Liver (tissue), 9 donors: ENCODE data around the gene FARP1. TPM values are rescaled to one million over a fixed set of nuclear protein-coding genes. Genes with fewer than 3 reads are reported as not detected.

ENCODE experiments used
- DNase-seq: peaks from one replicate; pipeline ENCODE4 v3.0.0-alpha.2; 2017; ENCODE audit warnings: low spot score
- H3K27ac ChIP-seq, 2 donors: one replicate each; pipeline ENCODE4 v1.7.0; 2013; ENCODE audit warnings: inconsistent platforms in 2 of 2, low read length in 2 of 2, control low read depth in 1 of 2, low read depth in 1 of 2, mild to moderate bottlenecking in 1 of 2
- H3K27me3 ChIP-seq, 4 donors: one replicate each; pipeline versions ENCODE4 v1.6.1 to v1.7.0; 2013; ENCODE audit warnings: low read length in 3 of 4, inconsistent platforms in 1 of 4, mild to moderate bottlenecking in 1 of 4, moderate library complexity in 1 of 4; ENCODE audit not compliant: control insufficient read depth in 4 of 4, insufficient read depth in 4 of 4
- H3K36me3 ChIP-seq, 4 donors: one replicate each; pipeline versions ENCODE4 v1.6.1 to v1.7.0; 2013; ENCODE audit warnings: low read length in 3 of 4, mild to moderate bottlenecking in 3 of 4, low read depth in 1 of 4, moderate library complexity in 1 of 4; ENCODE audit not compliant: control insufficient read depth in 4 of 4, insufficient read depth in 3 of 4
- H3K4me1 ChIP-seq, 4 donors: one replicate each; pipeline versions ENCODE4 v1.6.1 to v1.7.0; 2013; ENCODE audit warnings: low read length in 3 of 4, mild to moderate bottlenecking in 3 of 4, moderate library complexity in 1 of 4; ENCODE audit not compliant: control insufficient read depth in 4 of 4, insufficient read depth in 4 of 4
- H3K4me3 ChIP-seq, 3 donors: one replicate each; pipeline versions ENCODE4 v1.6.1 to v1.7.0; 2013; ENCODE audit warnings: low read length in 3 of 3, control low read depth in 1 of 3, low read depth in 1 of 3, mild to moderate bottlenecking in 1 of 3
- H3K9ac ChIP-seq, 2 donors: one replicate each; pipeline ENCODE4 v1.7.0; 2013; ENCODE audit warnings: low read length in 2 of 2, mild to moderate bottlenecking in 2 of 2, moderate library complexity in 2 of 2, control low read depth in 1 of 2, low read depth in 1 of 2
- H3K9me3 ChIP-seq, 4 donors: one replicate each; pipeline versions ENCODE4 v1.6.1 to v1.7.0; 2013; ENCODE audit warnings: low read length in 3 of 4; ENCODE audit not compliant: control insufficient read depth in 4 of 4
- EGR1 ChIP-seq, 2 donors: IDR thresholded peaks; 2 replicates each; pipeline ENCODE4 v1.6.1; 2016 to 2018; ENCODE audit warnings: antibody characterized with exemption in 2 of 2, low read depth in 2 of 2
- FOXA1 ChIP-seq: IDR thresholded peaks from 2 replicates; pipeline ENCODE4 v1.6.1; 2016; ENCODE audit warnings: antibody characterized with exemption
- FOXA2 ChIP-seq: IDR thresholded peaks from 2 replicates; pipeline ENCODE4 v1.6.1; 2016; ENCODE audit warnings: antibody characterized with exemption
- GABPA ChIP-seq, 2 donors: IDR thresholded peaks in 1 of 2; conservative IDR thresholded peaks in 1 of 2; 2 replicates each; pipeline ENCODE4 v1.6.1; 2016; ENCODE audit warnings: antibody characterized with exemption in 2 of 2, mild to moderate bottlenecking in 1 of 2, moderate library complexity in 1 of 2
- HNF4A ChIP-seq, 2 donors: conservative IDR thresholded peaks; 2 replicates each; pipeline ENCODE4 v1.6.1; 2016; ENCODE audit warnings: antibody characterized with exemption in 2 of 2, mild to moderate bottlenecking in 2 of 2
- HNF4G ChIP-seq: IDR thresholded peaks from 2 replicates; pipeline ENCODE4 v1.6.1; 2016; ENCODE audit warnings: antibody characterized with exemption
- NR2F2 ChIP-seq: IDR thresholded peaks from 2 replicates; pipeline ENCODE4 v1.6.1; 2016; ENCODE audit warnings: antibody characterized with exemption
- RAD21 ChIP-seq, 2 donors: IDR thresholded peaks; 2 replicates each; pipeline ENCODE4 v1.6.1; 2016; ENCODE audit warnings: antibody characterized with exemption in 2 of 2, mild to moderate bottlenecking in 2 of 2
- RXRA ChIP-seq, 2 donors: IDR thresholded peaks; 2 replicates each; pipeline ENCODE4 v1.6.1; 2017 to 2018; ENCODE audit warnings: antibody characterized with exemption in 2 of 2, mild to moderate bottlenecking in 1 of 2
- TAF1 ChIP-seq: conservative IDR thresholded peaks from 2 replicates; pipeline ENCODE4 v1.6.1; 2016; ENCODE audit warnings: antibody characterized with exemption, mild to moderate bottlenecking
- YY1 ChIP-seq: IDR thresholded peaks from 2 replicates; pipeline ENCODE4 v1.6.1; 2016; ENCODE audit warnings: antibody characterized with exemption, mild to moderate bottlenecking
- WGBS: extraction: QIAGEN DNeasy Blood & Tissue Kit; methylation state at CpG from one replicate; pipeline ENCODE4 v1.1.7; 2013; 5-methylcytosine and 5-hydroxymethylcytosine counted together
- polyA plus RNA-seq, 2 donors: library from polyadenylated mRNA; stranded (reverse) in 1 of 2; unstranded in 1 of 2; fragments of 200-250 nt in 1 of 2; fragments of >200 nt in 1 of 2; fragmentation: Nextera tagmentation in 1 of 2; extraction: Ambion mirVana in 1 of 2; gene quantifications; one replicate each; pipeline versions ENCODE4 v1.2.1 to v1.2.3, GENCODE V29; 2013 to 2015
- total RNA-seq, 2 donors: library from RNA; depleted of rRNA; stranded (reverse); fragments of >200 nt; gene quantifications; one replicate each; pipeline ENCODE4 v1.2.3, GENCODE V29; 2014
- TF ChIP-seq, protein P1 (sequence below): IDR thresholded peaks from 2 replicates; pipeline ENCODE4 v1.6.1; 2016; ENCODE audit warnings: antibody characterized with exemption
- TF ChIP-seq, protein P2 (sequence below): IDR thresholded peaks from 2 replicates; pipeline ENCODE4 v1.6.1; 2016; ENCODE audit warnings: antibody characterized with exemption, mild to moderate bottlenecking
- TF ChIP-seq, protein P3 (sequence below): fragments of 150-350 bp; IDR thresholded peaks from 2 replicates; pipeline ENCODE4 v1.5.1; 2017; ENCODE audit warnings: improper control_type of control experiment, low read depth, low read length; ENCODE audit not compliant: missing input control
- TF ChIP-seq, protein P4 (sequence below): IDR thresholded peaks from 2 replicates; pipeline ENCODE4 v1.6.1; 2016; ENCODE audit warnings: antibody characterized with exemption
- TF ChIP-seq, protein P5 (sequence below): IDR thresholded peaks from 2 replicates; pipeline ENCODE4 v1.6.1; 2016; ENCODE audit warnings: antibody characterized with exemption
- donor health status: healthy.
- donor health status: healthy.
- donor health status: healthy.
- donor health status: healthy.
- donor health status: healthy.

Gene FARP1
- total and polyA plus RNA-seq, 4 donors: 28.4 to 62.6 (median 39.8) TPM

DNA sequence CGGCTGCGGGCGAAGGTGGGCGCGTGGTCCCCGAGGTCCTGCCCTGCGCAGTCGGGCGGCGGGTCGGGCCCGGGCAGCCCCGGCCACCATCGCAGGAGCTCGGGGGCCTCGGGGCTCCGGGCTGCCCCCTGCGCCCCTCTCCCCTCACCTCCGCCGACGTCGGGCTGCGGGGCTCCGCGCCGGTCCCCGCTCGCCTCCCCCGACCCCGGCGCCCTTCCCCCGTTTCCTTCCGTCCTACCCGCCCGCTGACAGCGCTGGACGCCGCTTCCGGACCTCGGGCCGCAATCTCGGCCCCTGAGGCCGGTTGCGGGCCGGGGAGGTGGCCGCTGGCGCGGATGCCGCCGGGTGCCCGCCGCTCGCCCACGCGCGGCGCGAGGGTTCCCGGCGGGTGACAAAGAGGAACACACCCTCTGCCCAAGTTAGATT is 720 bp downstream of the FARP1 start:
- TF ChIP-seq TAF1: no peak
- peak in 1 of 2 donors; percentile 1 for TF ChIP-seq RAD21 (IDR thresholded peaks at IDR 0.05)
- no peak for TF ChIP-seq RXRA (IDR thresholded peaks at IDR 0.05)
- no peak for TF ChIP-seq FOXA1
- TF ChIP-seq, protein P1, sequence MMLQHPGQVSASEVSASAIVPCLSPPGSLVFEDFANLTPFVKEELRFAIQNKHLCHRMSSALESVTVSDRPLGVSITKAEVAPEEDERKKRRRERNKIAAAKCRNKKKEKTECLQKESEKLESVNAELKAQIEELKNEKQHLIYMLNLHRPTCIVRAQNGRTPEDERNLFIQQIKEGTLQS: no peak
- no peak for TF ChIP-seq HNF4A (conservative IDR thresholded peaks at IDR 0.05)
- Histone ChIP-seq H3K4me3 (peak overlapping the region; percentile 71 to 95 (median 74)), H3K4me1 (peaks cover 1 to 29% (median 21%) of the 10 kb centered on the region in 4 donors), H3K36me3 (peaks cover 0 to under 1% (median 0%) of the 10 kb centered on the region in 4 donors), H3K27ac (peak overlapping the region; percentile 46 to 67), H3K9me3 (no peaks in the 10 kb centered on the region), H3K27me3 (no peaks in the 10 kb centered on the region), H3K9ac (peak overlapping the region; percentile 17 to 83)
- DNase-seq: no peak
- WGBS: under 1% methylated on average over 60 of the region's 60 CpGs

DNA sequence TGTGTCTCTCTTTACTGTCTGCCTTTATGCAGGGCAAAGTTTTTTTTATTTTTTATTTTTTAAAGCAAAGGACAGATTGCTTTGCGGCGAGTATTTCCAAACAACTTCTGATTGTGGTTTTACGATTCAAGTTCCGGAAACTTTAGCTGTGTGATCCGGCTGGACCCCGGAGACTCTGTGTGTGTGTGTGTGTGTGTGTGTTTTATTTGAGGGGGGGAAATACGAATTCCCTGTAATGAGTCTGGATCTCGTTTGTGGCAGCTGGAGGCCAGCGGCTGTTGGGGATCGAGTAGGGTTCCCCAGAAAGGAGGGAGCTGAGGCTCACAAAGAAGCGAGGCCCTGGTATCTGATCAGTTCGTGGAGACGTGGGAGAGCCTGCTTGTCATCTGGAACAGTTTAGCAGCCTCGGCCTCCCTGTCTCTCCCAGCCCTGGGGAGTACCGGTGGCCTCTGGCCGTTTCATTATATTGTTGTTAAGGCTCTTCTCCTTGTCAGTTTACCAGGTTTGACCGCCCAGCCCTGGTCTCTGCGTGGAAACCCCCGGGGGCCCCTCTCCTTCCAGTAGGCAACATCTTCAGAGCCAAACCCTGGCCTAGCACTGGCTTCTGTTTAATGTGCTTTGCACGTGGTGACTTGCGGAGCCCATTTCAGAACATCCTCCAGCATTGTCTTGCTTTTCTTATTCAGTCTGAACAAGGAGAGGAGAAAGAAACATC is 1.3 kb downstream of the FARP1 start:
- DNase-seq: no peak
- Histone ChIP-seq H3K36me3 (peaks cover 0 to 3% (median 0%) of the 10 kb centered on the region in 4 donors), H3K27ac (peak overlapping the region; percentile 49 to 67), H3K9ac (peak overlapping the region; percentile 17 to 83), H3K27me3 (no peaks in the 10 kb centered on the region), H3K4me3 (peak overlapping the region; percentile 71 to 95 (median 74)), H3K9me3 (no peaks in the 10 kb centered on the region), H3K4me1 (peaks cover 1 to 29% (median 21%) of the 10 kb centered on the region in 4 donors)
- TF ChIP-seq, protein P1: no peak
- no peak for TF ChIP-seq EGR1 (IDR thresholded peaks at IDR 0.05; ENCODE audit: low read depth in 2 of 2)
- TF ChIP-seq YY1: no peak
- no peak for TF ChIP-seq RXRA (IDR thresholded peaks at IDR 0.05)
- peak in 1 of 2 donors; percentile 2 for TF ChIP-seq RAD21 (IDR thresholded peaks at IDR 0.05)
- TF ChIP-seq NR2F2: no peak
- no peak for TF ChIP-seq FOXA2
- WGBS: 7% methylated on average over 21 of the region's 21 CpGs

DNA sequence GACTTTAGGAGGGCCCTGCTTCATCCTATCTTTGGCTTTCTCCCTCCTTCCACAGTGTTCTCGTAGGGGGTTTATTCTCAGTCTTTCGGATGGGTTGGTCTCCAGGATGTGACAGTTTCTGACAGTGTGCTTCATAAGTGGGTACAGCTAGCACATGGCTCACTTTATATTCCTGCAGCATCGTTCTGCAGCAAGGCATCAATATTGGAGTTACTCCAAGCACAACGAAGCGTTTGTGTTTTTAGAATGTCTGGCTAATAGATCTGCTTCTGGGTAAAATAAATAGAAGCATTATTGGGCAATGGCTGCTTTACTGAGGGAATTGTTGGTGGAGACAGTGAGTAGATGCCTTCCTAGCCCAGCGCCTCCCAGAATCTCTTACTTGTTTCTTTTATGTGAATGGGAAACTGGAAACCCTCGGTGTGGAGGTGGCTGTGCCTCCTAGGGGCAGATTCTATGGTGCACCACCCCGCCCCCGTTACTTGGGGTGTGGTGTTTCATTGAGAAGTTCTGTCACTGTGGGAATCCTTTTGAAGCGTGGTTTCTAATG is 2.0 kb downstream of the FARP1 start:
- no peak for DNase-seq
- peak overlapping the region; percentile 49 to 67 for H3K27ac ChIP-seq
- peak overlapping the region; percentile 71 to 95 (median 74) for H3K4me3 ChIP-seq
- no peaks in the 10 kb centered on the region for H3K27me3 ChIP-seq
- peaks cover 1 to 29% (median 21%) of the 10 kb centered on the region in 4 donors for H3K4me1 ChIP-seq
- H3K9ac ChIP-seq: peak overlapping the region in 1 of 2 donors; percentile 83
- peaks cover 0 to 3% (median 0%) of the 10 kb centered on the region in 4 donors for H3K36me3 ChIP-seq
- no peaks in the 10 kb centered on the region for H3K9me3 ChIP-seq
- 27% methylated on average over 10 of the region's 10 CpGs for WGBS
- TF ChIP-seq GABPA (IDR thresholded peaks at IDR 0.05 in 1 of 2, conservative IDR thresholded peaks at IDR 0.05 in 1 of 2) (no peak), FOXA2 (peak; percentile 39), NR2F2 (no peak), TAF1 (no peak), HNF4G (no peak), FOXA1 (peak; percentile 16), RAD21 (IDR thresholded peaks at IDR 0.05) (peak; percentile 54 to 75), HNF4A (conservative IDR thresholded peaks at IDR 0.05) (peak; percentile 25 to 46), RXRA (IDR thresholded peaks at IDR 0.05) (peak; percentile 50 to 54)
- TF ChIP-seq, protein P2, sequence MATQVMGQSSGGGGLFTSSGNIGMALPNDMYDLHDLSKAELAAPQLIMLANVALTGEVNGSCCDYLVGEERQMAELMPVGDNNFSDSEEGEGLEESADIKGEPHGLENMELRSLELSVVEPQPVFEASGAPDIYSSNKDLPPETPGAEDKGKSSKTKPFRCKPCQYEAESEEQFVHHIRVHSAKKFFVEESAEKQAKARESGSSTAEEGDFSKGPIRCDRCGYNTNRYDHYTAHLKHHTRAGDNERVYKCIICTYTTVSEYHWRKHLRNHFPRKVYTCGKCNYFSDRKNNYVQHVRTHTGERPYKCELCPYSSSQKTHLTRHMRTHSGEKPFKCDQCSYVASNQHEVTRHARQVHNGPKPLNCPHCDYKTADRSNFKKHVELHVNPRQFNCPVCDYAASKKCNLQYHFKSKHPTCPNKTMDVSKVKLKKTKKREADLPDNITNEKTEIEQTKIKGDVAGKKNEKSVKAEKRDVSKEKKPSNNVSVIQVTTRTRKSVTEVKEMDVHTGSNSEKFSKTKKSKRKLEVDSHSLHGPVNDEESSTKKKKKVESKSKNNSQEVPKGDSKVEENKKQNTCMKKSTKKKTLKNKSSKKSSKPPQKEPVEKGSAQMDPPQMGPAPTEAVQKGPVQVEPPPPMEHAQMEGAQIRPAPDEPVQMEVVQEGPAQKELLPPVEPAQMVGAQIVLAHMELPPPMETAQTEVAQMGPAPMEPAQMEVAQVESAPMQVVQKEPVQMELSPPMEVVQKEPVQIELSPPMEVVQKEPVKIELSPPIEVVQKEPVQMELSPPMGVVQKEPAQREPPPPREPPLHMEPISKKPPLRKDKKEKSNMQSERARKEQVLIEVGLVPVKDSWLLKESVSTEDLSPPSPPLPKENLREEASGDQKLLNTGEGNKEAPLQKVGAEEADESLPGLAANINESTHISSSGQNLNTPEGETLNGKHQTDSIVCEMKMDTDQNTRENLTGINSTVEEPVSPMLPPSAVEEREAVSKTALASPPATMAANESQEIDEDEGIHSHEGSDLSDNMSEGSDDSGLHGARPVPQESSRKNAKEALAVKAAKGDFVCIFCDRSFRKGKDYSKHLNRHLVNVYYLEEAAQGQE: peak; percentile 7
- TF ChIP-seq, protein P3, sequence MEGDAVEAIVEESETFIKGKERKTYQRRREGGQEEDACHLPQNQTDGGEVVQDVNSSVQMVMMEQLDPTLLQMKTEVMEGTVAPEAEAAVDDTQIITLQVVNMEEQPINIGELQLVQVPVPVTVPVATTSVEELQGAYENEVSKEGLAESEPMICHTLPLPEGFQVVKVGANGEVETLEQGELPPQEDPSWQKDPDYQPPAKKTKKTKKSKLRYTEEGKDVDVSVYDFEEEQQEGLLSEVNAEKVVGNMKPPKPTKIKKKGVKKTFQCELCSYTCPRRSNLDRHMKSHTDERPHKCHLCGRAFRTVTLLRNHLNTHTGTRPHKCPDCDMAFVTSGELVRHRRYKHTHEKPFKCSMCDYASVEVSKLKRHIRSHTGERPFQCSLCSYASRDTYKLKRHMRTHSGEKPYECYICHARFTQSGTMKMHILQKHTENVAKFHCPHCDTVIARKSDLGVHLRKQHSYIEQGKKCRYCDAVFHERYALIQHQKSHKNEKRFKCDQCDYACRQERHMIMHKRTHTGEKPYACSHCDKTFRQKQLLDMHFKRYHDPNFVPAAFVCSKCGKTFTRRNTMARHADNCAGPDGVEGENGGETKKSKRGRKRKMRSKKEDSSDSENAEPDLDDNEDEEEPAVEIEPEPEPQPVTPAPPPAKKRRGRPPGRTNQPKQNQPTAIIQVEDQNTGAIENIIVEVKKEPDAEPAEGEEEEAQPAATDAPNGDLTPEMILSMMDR: no peak
- TF ChIP-seq, protein P4, sequence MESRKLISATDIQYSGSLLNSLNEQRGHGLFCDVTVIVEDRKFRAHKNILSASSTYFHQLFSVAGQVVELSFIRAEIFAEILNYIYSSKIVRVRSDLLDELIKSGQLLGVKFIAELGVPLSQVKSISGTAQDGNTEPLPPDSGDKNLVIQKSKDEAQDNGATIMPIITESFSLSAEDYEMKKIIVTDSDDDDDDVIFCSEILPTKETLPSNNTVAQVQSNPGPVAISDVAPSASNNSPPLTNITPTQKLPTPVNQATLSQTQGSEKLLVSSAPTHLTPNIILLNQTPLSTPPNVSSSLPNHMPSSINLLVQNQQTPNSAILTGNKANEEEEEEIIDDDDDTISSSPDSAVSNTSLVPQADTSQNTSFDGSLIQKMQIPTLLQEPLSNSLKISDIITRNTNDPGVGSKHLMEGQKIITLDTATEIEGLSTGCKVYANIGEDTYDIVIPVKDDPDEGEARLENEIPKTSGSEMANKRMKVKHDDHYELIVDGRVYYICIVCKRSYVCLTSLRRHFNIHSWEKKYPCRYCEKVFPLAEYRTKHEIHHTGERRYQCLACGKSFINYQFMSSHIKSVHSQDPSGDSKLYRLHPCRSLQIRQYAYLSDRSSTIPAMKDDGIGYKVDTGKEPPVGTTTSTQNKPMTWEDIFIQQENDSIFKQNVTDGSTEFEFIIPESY: peak; percentile 43
- TF ChIP-seq, protein P5, sequence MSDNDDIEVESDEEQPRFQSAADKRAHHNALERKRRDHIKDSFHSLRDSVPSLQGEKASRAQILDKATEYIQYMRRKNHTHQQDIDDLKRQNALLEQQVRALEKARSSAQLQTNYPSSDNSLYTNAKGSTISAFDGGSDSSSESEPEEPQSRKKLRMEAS: peak; percentile 52
- TF ChIP-seq, protein P1: no peak
